SK-N-SH treated with all-trans-retinoic acid at 6 μM for 48 hours (cell line): Measurements from ENCODE around the gene PTHLH.

ENCODE experiments used
- ARNTL ChIP-seq: fragments of 450-650 bp; formaldehyde crosslinking; IDR thresholded peaks from 2 replicates; pipeline ENCODE4 v1.5.0; 2020; ENCODE audit warnings: low read depth, mild to moderate bottlenecking, moderate library complexity, borderline replicate concordance
- BACH2 ChIP-seq: fragments of 250-450 bp; sonication (Bioruptor Pico); IDR thresholded peaks from 2 replicates; pipeline ENCODE4 v1.9.0; 2021; ENCODE audit warnings: mild to moderate bottlenecking, borderline replicate concordance
- CREB5 ChIP-seq: fragments of 250-450 bp; sonication (Bioruptor Pico); IDR thresholded peaks from 2 replicates; pipeline ENCODE4 v1.5.1; 2020; ENCODE audit warnings: low read depth, mild to moderate bottlenecking, moderate library complexity
- CSDC2 ChIP-seq: fragments of 250-450 bp; sonication (Bioruptor Pico); IDR thresholded peaks from 2 replicates; pipeline ENCODE4 v1.5.0; 2020; ENCODE audit warnings: mild to moderate bottlenecking, moderate library complexity
- ESRRG ChIP-seq: fragments of 250-450 bp; sonication (Bioruptor Pico); IDR thresholded peaks from 2 replicates; pipeline ENCODE4 v1.6.1; 2021; ENCODE audit warnings: mild to moderate bottlenecking
- PATZ1 ChIP-seq: fragments of 250-450 bp; sonication (Bioruptor Pico); IDR thresholded peaks from 2 replicates; pipeline ENCODE4 v1.8.0; 2020; ENCODE audit warnings: mild to moderate bottlenecking, moderate library complexity, borderline replicate concordance
- ZNF70 ChIP-seq: fragments of 450-650 bp; formaldehyde crosslinking; IDR thresholded peaks from 2 replicates; pipeline ENCODE4 v1.5.0; 2020; ENCODE audit warnings: mild to moderate bottlenecking, moderate library complexity
- ZNF8 ChIP-seq: fragments of 450-650 bp; formaldehyde crosslinking; IDR thresholded peaks from 2 replicates; pipeline ENCODE4 v1.5.0; 2020; ENCODE audit warnings: mild to moderate bottlenecking, moderate library complexity

- TF ChIP-seq ZNF70 (CRISPR knock-in tag), result no peak
- no peak for TF ChIP-seq ESRRG (CRISPR knock-in tag)
- no peak for TF ChIP-seq BACH2
- no peak for TF ChIP-seq ZNF8
- TF ChIP-seq PATZ1, result no peak
- TF ChIP-seq CSDC2 (CRISPR knock-in tag), result no peak
- no peak for TF ChIP-seq CREB5 (CRISPR knock-in tag)
- TF ChIP-seq ARNTL (CRISPR knock-in tag), result no peak
Observed at GRCh38 chr12:27919671-27920235, 52.8 kb downstream of the PTHLH start.
